Fibroblast of lung (primary cell): ENCODE measurements around the gene NDC1.

Experiments
- EZH2 ChIP-seq: IDR thresholded peaks from 2 replicates; pipeline ENCODE4 v1.5.1; 2012; ENCODE audit warnings: low read length, control low read depth, mild to moderate bottlenecking; ENCODE audit errors: missing control alignments
- TF ChIP-seq, protein P1 (sequence below), 2 donors: IDR thresholded peaks in 1 of 2; conservative IDR thresholded peaks in 1 of 2; 1 replicate in 1 of 2; 2 replicates in 1 of 2; pipeline ENCODE4 v1.5.1; 2011 to 2012; ENCODE audit warnings: low read length in 2 of 2, control low read depth in 1 of 2, inconsistent platforms in 1 of 2, low read depth in 1 of 2, mild to moderate bottlenecking in 1 of 2

DNA sequence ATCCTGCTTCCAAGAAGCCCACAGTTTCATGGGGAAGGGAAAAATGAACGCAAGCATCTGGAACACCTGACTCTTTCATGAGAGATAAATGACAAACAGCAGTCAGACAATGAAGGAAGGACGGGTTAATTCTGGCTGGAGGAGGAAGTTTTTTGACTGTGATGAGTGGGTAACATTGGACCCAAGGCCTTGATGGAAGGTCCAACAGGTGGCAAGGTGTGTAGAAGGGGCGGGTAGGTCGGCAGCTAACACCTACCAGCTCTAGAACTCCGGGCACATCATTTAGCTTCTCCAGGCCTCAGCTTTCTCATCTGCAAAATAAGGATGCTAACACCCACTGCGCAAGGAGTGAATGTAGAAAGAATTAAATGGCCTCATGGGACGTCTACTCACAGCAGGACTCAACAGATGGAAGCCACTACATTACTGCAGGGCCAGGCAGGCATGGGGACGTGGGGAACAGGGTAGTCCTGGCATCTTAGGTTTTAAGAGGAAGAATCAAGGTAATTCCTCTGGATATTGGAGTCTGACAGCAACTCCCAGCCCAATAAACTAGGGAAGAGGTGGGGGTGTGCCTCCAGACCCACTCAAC lies 112.0 kb downstream of the NDC1 start:
- TF ChIP-seq EZH2, result no peak
- TF ChIP-seq, protein P1, sequence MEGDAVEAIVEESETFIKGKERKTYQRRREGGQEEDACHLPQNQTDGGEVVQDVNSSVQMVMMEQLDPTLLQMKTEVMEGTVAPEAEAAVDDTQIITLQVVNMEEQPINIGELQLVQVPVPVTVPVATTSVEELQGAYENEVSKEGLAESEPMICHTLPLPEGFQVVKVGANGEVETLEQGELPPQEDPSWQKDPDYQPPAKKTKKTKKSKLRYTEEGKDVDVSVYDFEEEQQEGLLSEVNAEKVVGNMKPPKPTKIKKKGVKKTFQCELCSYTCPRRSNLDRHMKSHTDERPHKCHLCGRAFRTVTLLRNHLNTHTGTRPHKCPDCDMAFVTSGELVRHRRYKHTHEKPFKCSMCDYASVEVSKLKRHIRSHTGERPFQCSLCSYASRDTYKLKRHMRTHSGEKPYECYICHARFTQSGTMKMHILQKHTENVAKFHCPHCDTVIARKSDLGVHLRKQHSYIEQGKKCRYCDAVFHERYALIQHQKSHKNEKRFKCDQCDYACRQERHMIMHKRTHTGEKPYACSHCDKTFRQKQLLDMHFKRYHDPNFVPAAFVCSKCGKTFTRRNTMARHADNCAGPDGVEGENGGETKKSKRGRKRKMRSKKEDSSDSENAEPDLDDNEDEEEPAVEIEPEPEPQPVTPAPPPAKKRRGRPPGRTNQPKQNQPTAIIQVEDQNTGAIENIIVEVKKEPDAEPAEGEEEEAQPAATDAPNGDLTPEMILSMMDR (conservative IDR thresholded peaks at IDR 0.05 in 1 of 2, IDR thresholded peaks at IDR 0.05 in 1 of 2; ENCODE audit: low read depth in 1 of 2, low read length in 2 of 2), result no peak
